ENCODE results near the gene KIFC3.
"Not testable (repeated sequence)": the region's sequence is repeated elsewhere in the genome, so short reads cannot be mapped to it uniquely, and the experiment has no call there.

Gene KIFC3

GRCh38 chr16:57802341-57803133 is at the start of gene KIFC3:
Gene KIFC3, minus strand, starts transcription at chr16:57802491. Its CDS starts 4,248 bp downstream, at chr16:57798243.
- peak; percentile 44 for DNase-seq

DNA sequence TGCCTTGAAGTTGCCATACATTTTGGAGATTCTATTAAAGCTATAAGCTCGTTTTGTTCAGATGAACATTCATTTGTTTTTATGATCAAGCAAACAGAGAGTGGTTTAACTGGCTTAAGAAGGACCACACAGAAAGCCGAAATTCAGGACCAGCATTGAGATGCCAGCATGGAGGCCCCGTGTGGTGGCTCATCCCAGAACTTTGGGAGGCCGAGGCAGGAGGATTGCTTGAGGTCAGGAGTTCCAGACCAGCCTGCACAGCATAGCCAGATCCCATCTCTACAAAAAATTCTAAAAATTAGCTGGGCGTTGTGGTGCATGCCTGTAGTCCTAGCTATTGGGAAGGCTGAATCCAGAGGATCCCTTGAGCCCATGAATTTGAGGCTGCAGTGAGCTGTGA is 45.9 kb upstream of the KIFC3 start:
- no peak for DNase-seq

- not testable (repeated sequence) for DNase-seq
Measured at GRCh38 chr16:57846931-57847330, 44.6 kb upstream of the KIFC3 start.

GRCh38 chr16:57846078-57846697 is 43.9 kb upstream of the KIFC3 start:
- no peak for DNase-seq

- no peak for DNase-seq
Measured at GRCh38 chr16:57845115-57845514, 42.8 kb upstream of the KIFC3 start.

- no peak for DNase-seq
Measured at GRCh38 chr16:57844416-57845030, 42.2 kb upstream of the KIFC3 start.

- no peak for DNase-seq
Measured at GRCh38 chr16:57843400-57843799, 41.1 kb upstream of the KIFC3 start.

DNA sequence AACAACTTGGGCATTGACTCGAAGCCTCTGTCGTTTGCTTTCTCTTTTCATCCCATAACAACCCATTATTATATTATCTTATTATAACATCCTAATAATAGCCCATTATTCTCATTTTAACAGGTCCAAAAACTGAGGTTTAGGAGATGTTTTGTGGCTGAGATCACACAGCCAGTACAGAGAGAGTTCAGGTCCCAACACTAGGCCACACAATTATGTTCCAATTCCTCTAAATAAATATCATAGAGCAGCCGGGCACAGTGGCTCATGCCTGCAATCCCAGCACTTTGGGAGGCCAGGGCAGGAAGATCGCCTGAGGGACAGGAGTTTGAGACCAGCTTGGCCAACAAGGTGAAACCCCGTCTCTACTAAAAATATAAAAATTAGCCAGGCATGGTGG is 40.3 kb upstream of the KIFC3 start:
- DNase-seq, result no peak

DNA sequence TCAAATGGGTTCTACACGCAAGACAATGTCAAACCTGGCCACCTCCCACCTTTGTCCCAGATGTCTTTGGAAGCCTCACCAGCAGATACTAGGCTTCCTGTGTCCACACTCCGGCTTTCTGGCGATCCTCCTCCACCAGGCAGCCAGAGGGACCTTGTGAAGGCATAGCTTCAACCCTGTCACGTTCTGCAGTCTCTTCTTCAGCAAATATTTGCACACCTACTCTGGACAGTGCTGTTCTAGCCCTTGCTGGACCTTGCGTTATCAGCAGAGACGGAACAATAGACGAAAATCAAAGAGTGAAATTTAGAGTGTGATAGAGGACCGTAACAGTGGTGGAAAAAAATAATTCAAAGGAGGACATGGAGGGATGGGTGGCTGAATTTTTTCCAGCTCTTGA is 38.5 kb upstream of the KIFC3 start:
- DNase-seq, result no peak

DNA sequence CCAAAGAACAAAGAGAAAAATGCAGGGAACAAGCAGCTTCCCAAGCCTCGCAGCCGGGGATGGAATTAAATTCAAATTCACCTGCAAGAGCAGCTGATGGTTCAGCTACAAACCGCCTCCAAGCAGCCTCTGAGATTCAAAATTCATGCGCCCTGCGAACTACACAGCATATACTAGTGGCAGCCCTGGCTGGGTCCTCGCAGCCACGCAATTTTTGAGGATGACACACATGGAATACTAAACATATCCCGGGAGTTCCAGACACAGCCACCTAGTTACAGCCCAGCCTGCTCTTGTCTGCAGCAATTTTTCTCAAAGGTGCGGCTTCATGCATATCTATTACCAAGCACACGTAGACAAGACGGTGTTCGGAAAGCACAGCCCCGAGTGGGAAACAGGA is 35.9 kb upstream of the KIFC3 start:
- no peak for DNase-seq

GRCh38 chr16:57837305-57838125 is 35.2 kb upstream of the KIFC3 start:
- DNase-seq, result no peak

DNA sequence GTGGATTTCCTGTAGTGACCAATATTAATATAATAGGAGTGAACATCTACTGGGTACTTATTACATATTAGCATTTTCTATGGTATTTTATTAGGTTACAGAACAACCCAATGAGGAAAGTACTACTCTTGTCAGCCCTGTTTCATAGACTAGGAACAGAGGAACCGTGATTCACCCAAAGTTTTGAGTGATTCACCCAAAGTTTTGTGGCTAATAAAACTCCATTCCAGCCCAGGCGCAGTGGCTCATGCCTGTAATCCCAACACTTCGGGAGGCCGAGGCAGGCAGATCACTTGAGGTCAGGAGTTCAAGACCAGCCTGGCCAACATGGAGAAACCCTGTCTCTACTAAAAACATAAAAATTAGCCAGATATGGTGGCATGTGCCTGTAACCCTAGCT is 33.1 kb upstream of the KIFC3 start:
- DNase-seq, result not testable (repeated sequence)

GRCh38 chr16:57834936-57835335 is 32.6 kb upstream of the KIFC3 start:
- no peak for DNase-seq

- DNase-seq, result no peak
Measured at GRCh38 chr16:57830890-57831484, 28.7 kb upstream of the KIFC3 start.

DNA sequence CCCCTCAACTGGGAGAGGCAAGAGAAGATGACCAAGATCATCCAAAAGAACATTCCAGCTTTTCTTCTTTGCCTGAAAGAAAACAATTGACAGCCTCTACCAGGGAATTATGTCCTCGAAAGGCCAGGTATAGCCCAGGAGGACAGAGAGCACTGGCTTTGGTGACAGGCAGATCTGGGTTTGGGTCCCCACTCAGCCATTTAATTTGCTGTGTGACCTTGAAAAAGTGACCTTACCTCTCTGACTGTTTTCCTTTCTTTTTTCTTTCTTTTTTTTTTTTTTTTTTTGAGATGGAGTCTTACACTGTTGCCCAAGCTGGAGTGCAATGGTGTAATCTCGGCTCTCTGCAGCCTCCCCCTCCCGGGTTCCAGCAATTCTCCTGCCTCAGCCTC is 27.7 kb upstream of the KIFC3 start:
- DNase-seq, result no peak

GRCh38 chr16:57828272-57829161 is 26.2 kb upstream of the KIFC3 start:
- DNase-seq, result no peak

- DNase-seq, result no peak
Measured at GRCh38 chr16:57826706-57827625, 24.7 kb upstream of the KIFC3 start.

GRCh38 chr16:57826052-57826451 is 23.8 kb upstream of the KIFC3 start:
- DNase-seq, result no peak

- no peak for DNase-seq
Measured at GRCh38 chr16:57825298-57826044, 23.2 kb upstream of the KIFC3 start.

GRCh38 chr16:57824888-57825287 is 22.6 kb upstream of the KIFC3 start:
- DNase-seq, result no peak
